A673 (cell line): ENCODE results near the gene PRPF38B.

Source experiments
- EZH2 ChIP-seq: fragments of 200-600 bp; sonication (generic); IDR thresholded peaks from 2 replicates; pipeline ENCODE4 v1.6.1; 2017; ENCODE audit warnings: borderline replicate concordance, low read depth, mild to moderate bottlenecking, mixed read lengths, antibody characterized with exemption, low read length; ENCODE audit not compliant: poor library complexity, severe bottlenecking
- TF ChIP-seq, protein P1 (sequence below): fragments of 300-800, 200-600 bp; sonication (generic); conservative IDR thresholded peaks from 2 replicates; pipeline ENCODE4 v1.5.1; 2017; ENCODE audit warnings: low read depth, mild to moderate bottlenecking, antibody characterized with exemption, low read length, moderate library complexity, mixed read lengths

DNA sequence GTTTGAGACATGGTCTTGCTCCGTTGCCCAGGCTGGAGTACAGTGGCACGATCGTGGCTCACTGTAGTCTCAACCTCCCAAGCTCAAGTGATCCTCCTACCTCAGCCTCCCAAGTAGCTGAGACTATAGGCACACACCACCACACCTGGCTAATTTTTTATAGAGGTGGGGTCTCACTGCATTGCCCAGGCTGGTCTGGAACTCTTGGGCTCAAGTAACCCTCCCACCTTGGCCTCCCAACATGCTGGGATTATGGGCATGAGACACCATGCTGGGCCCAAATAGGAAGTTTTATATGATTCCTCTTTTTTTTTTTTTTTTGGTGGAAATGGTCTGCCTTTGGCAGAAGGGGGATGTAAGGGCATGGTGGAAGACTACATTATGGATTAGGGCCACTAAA, 14.5 kb downstream of the PRPF38B start:
- TF ChIP-seq, protein P1, sequence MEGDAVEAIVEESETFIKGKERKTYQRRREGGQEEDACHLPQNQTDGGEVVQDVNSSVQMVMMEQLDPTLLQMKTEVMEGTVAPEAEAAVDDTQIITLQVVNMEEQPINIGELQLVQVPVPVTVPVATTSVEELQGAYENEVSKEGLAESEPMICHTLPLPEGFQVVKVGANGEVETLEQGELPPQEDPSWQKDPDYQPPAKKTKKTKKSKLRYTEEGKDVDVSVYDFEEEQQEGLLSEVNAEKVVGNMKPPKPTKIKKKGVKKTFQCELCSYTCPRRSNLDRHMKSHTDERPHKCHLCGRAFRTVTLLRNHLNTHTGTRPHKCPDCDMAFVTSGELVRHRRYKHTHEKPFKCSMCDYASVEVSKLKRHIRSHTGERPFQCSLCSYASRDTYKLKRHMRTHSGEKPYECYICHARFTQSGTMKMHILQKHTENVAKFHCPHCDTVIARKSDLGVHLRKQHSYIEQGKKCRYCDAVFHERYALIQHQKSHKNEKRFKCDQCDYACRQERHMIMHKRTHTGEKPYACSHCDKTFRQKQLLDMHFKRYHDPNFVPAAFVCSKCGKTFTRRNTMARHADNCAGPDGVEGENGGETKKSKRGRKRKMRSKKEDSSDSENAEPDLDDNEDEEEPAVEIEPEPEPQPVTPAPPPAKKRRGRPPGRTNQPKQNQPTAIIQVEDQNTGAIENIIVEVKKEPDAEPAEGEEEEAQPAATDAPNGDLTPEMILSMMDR, result no peak
- TF ChIP-seq EZH2, result no peak
